Measurements from ENCODE around the gene CACNB2.

GRCh38 chr10:18185621-18186020 is 45.4 kb downstream of the CACNB2 start:
- TF ChIP-seq CTCF (IDR thresholded peaks at IDR 0.05 in 4 of 5, conservative IDR thresholded peaks at IDR 0.05 in 1 of 5) = no peak
- no peak for TF ChIP-seq POLR2A (IDR thresholded peaks at IDR 0.05)

All from gastrocnemius medialis (tissue), 4 donors.